B cell (primary cell): ENCODE measurements around the gene MLEC. TPM values are rescaled to one million over a fixed set of nuclear protein-coding genes. Genes with fewer than 3 reads are reported as not detected.

Experiments used
- ATAC-seq: fragments of 200-7000 bp; cut with Tn5 transposase; one replicate; pipeline ENCODE4 v1.10.0; 2021; ENCODE audit warnings: low read depth, mild to moderate bottlenecking, moderate number of reproducible peaks, moderate library complexity
- CTCF ChIA-PET: fragments of 350-600 bp; sonication (Branson Sonifier 250); formaldehyde crosslinking; loops from one replicate; lab custom pipeline; 2021; ENCODE audit warnings: antibody characterized with exemption, inconsistent platforms; lab: Charles Lee
- POLR2A ChIA-PET: fragments of 350-600 bp; sonication (Branson Sonifier 250); formaldehyde crosslinking; loops from one replicate; lab custom pipeline; 2021; ENCODE audit warnings: antibody characterized with exemption; lab: Charles Lee
- DNase-seq: peaks from one replicate; pipeline ENCODE4 v3.0.0; 2013
- H2AFZ ChIP-seq: 2 replicates; pipeline ENCODE4 v1.6.1; 2012; ENCODE audit warnings: mild to moderate bottlenecking, low read depth, low read length; ENCODE audit not compliant: insufficient read depth, poor library complexity, severe bottlenecking
- H3K27ac ChIP-seq, 2 donors: 1 replicate in 1 of 2; 2 replicates in 1 of 2; pipeline ENCODE4 v1.5.1; 2012 to 2013; ENCODE audit warnings: low read length in 2 of 2, mild to moderate bottlenecking in 2 of 2, moderate library complexity in 1 of 2
- H3K27me3 ChIP-seq, 4 experiments: fragments of 200-600 bp in 1 of 4; sonication (generic) in 1 of 4; replicated peaks in 1 of 4; 1 replicate in 2 of 4; 2 replicates in 2 of 4; pipeline versions ENCODE4 v1.6.1 to v1.7.0; 2013 to 2016; ENCODE audit warnings: low read length in 3 of 4, mild to moderate bottlenecking in 2 of 4, mixed read lengths in 1 of 4, moderate library complexity in 1 of 4; ENCODE audit not compliant: insufficient read depth in 4 of 4, control insufficient read depth in 3 of 4; ENCODE audit errors: control extremely low read depth in 1 of 4
- H3K36me3 ChIP-seq, 2 experiments: replicated peaks in 1 of 2; 1 replicate in 1 of 2; 2 replicates in 1 of 2; pipeline versions ENCODE4 v1.6.1 to v1.7.1; 2013; ENCODE audit warnings: low read length in 1 of 2; ENCODE audit not compliant: insufficient read depth in 2 of 2, control insufficient read depth in 1 of 2; ENCODE audit errors: control extremely low read depth in 1 of 2, extremely low read depth in 1 of 2
- H3K4me1 ChIP-seq, 2 donors: fragments of 200-600 bp in 1 of 2; sonication (generic) in 1 of 2; 1 replicate in 1 of 2; 2 replicates in 1 of 2; pipeline versions ENCODE4 v1.5.1 to v1.6.1; 2013 to 2017; ENCODE audit warnings: low read length in 2 of 2; ENCODE audit not compliant: control insufficient read depth in 2 of 2, insufficient read depth in 2 of 2
- H3K4me2 ChIP-seq: replicated peaks from 2 replicates; pipeline ENCODE3; 2012; ENCODE audit warnings: mild to moderate bottlenecking, low read depth, low read length; ENCODE audit not compliant: poor library complexity, severe bottlenecking
- H3K4me3 ChIP-seq, 5 experiments: fragments of 200-600 bp in 1 of 5; sonication (generic) in 1 of 5; 1 replicate in 3 of 5; 2 replicates in 2 of 5; pipeline versions ENCODE4 v1.5.1 to v1.7.0; 2011 to 2016; ENCODE audit warnings: low read length in 4 of 5, mild to moderate bottlenecking in 4 of 5, low read depth in 2 of 5, control low read depth in 1 of 5, moderate library complexity in 1 of 5; ENCODE audit not compliant: insufficient read depth in 1 of 5; ENCODE audit errors: control extremely low read depth in 1 of 5, extremely low read depth in 1 of 5
- H3K79me2 ChIP-seq: fragments of 200-600 bp; sonication (generic); one replicate; pipeline ENCODE4 v1.6.0; 2016; ENCODE audit warnings: low read length; ENCODE audit not compliant: control insufficient read depth, insufficient read depth
- H3K9ac ChIP-seq: fragments of 200-600 bp; sonication (generic); 2 replicates; pipeline ENCODE4 v1.6.1; 2017; ENCODE audit warnings: mild to moderate bottlenecking, low read length, moderate library complexity
- H3K9me3 ChIP-seq, 3 donors: one replicate each; pipeline versions ENCODE4 v1.6.1 to v1.7.1; 2013; ENCODE audit warnings: low read length in 2 of 3; ENCODE audit not compliant: control insufficient read depth in 2 of 3, insufficient read depth in 1 of 3; ENCODE audit errors: control extremely low read depth in 1 of 3
- H4K20me1 ChIP-seq: 2 replicates; pipeline ENCODE4 v1.6.0; 2012; ENCODE audit warnings: mild to moderate bottlenecking, low read length; ENCODE audit not compliant: insufficient read depth, control insufficient read depth, poor library complexity, severe bottlenecking
- H3K27ac Mint-ChIP-seq: one replicate; pipeline ENCODE4 v1.8.0; 2021; ENCODE audit warnings: mixed read lengths
- H3K27me3 Mint-ChIP-seq: one replicate; pipeline ENCODE4 v1.8.0; 2021; ENCODE audit warnings: mixed read lengths
- H3K4me1 Mint-ChIP-seq: one replicate; pipeline ENCODE4 v1.8.0; 2021; ENCODE audit warnings: mixed read lengths
- H3K4me3 Mint-ChIP-seq: one replicate; pipeline ENCODE4 v1.8.0; 2021; ENCODE audit warnings: mixed read lengths
- H3K9me3 Mint-ChIP-seq: one replicate; pipeline ENCODE4 v1.8.0; 2022; ENCODE audit warnings: mixed read lengths; ENCODE audit not compliant: insufficient read depth
- EZH2 ChIP-seq: IDR thresholded peaks from 2 replicates; pipeline ENCODE4 v1.6.1; 2012; ENCODE audit warnings: borderline replicate concordance, low read depth, mild to moderate bottlenecking, moderate library complexity, low read length; ENCODE audit not compliant: insufficient read depth, poor library complexity, severe bottlenecking
- WGBS: methylation state at CpG from one replicate; pipeline ENCODE4 v1.1.5; 2013; ENCODE audit warnings: missing lambda C conversion rate; ENCODE audit not compliant: insufficient coverage; 5-methylcytosine and 5-hydroxymethylcytosine counted together
- intact Hi-C: fragments of 100-400 bp; cut with micrococcal nuclease; formaldehyde crosslinking; loops from one replicate; pipeline ENCODE4 v1.10.0; 2022
- polyA plus RNA-seq: library from polyadenylated mRNA; depleted of rRNA; stranded (reverse); fragments of >200 nt; gene quantifications from 2 replicates; pipeline ENCODE4 v1.2.3, GENCODE V29; 2012
- total RNA-seq, 2 donors: library from RNA; stranded (reverse); fragments of 120-200 nt in 1 of 2; gene quantifications; 1 replicate in 1 of 2; 2 replicates in 1 of 2; pipeline versions ENCODE4 v1.2.3 to v1.2.4, GENCODE V29; 2013 to 2022
- TF ChIP-seq, protein P1 (sequence below): fragments of 200-600 bp; IDR thresholded peaks from one replicate; pipeline ENCODE4 v1.8.0; 2022; ENCODE audit warnings: antibody characterized with exemption, mild to moderate bottlenecking

Gene MLEC
- total and polyA plus RNA-seq, 2 donors (not counting 1 experiment from before 2014, with no cell fraction given): 5.5 to 52.6 TPM

DNA sequence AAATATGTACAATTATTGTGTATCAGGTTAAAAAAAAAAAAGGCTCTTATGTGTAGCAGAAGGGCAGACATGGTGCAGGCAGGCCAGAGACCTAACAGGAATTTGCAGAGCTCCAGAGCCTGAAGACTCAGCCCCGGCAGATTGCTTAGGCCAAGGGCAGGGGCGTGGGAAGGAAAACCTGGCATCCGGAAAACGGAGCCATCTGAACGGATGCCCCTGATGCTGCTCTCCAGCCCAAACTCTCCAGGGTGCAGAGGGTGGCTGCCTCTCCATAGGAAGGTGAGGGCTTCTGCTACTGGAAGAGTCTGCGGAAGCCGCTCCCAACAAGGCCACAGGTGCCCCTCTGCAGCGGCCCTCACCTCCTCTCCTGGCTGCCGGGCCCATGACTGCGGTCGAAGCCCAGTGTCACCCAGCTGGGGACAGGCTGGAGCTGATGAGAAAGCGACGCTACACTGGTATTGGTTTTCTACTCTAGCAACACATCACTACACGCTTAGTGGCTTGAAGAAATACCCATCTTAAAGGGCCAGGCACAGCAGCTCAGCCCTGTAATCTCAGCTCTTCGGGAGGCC lies 58.1 kb downstream of the MLEC start:
- H3K36me3 ChIP-seq: no peaks in the 10 kb centered on the region
- no peak overlapping the region for H3K4me3 Mint-ChIP-seq
- WGBS: 91% methylated on average over 14 of the region's 15 CpGs
- H3K9ac ChIP-seq: no peak overlapping the region
- H3K27ac Mint-ChIP-seq: no peak overlapping the region
- POLR2A ChIA-PET: interaction anchor here (0.6 kb wide), 1 partner anchor 8 kb away, joined by 3 read pairs; no protein-coding TSS in a partner anchor
- no peak overlapping the region for H2AFZ ChIP-seq
- H3K9me3 ChIP-seq: no peaks in the 10 kb centered on the region
- no peak overlapping the region for H3K27ac ChIP-seq
- TF ChIP-seq, protein P1, sequence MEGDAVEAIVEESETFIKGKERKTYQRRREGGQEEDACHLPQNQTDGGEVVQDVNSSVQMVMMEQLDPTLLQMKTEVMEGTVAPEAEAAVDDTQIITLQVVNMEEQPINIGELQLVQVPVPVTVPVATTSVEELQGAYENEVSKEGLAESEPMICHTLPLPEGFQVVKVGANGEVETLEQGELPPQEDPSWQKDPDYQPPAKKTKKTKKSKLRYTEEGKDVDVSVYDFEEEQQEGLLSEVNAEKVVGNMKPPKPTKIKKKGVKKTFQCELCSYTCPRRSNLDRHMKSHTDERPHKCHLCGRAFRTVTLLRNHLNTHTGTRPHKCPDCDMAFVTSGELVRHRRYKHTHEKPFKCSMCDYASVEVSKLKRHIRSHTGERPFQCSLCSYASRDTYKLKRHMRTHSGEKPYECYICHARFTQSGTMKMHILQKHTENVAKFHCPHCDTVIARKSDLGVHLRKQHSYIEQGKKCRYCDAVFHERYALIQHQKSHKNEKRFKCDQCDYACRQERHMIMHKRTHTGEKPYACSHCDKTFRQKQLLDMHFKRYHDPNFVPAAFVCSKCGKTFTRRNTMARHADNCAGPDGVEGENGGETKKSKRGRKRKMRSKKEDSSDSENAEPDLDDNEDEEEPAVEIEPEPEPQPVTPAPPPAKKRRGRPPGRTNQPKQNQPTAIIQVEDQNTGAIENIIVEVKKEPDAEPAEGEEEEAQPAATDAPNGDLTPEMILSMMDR: no peak
- ATAC-seq: no peak
- no peaks in the 10 kb centered on the region for H4K20me1 ChIP-seq
- no peak overlapping the region for H3K4me2 ChIP-seq
- H3K27me3 ChIP-seq: no peaks in the 10 kb centered on the region
- no peaks in the 10 kb centered on the region for H3K27me3 Mint-ChIP-seq
- no peaks in the 10 kb centered on the region for H3K9me3 Mint-ChIP-seq
- CTCF ChIA-PET: interaction anchor here (1.1 kb wide), 1 partner anchor 202 kb away, joined by 3 read pairs; no protein-coding TSS in a partner anchor
- no peak for DNase-seq
- H3K4me1 ChIP-seq: no peaks in the 10 kb centered on the region
- H3K4me3 ChIP-seq: no peak overlapping the region
- H3K4me1 Mint-ChIP-seq: no peaks in the 10 kb centered on the region
- no peaks in the 10 kb centered on the region for H3K79me2 ChIP-seq
- intact Hi-C loops: no loop called here

GRCh38 chr12:120748242-120748641 lies 61.3 kb downstream of the MLEC start:
- ChIA-PET POLR2A (interaction anchor here (0.6 kb wide), 1 partner anchor 603 kb away, joined by 6 read pairs; no protein-coding TSS in a partner anchor), CTCF (interaction anchor here (1.2 kb wide), 1 partner anchor 20 kb away, joined by 4 read pairs; no protein-coding TSS in a partner anchor)
- no peak overlapping the region for H3K4me3 ChIP-seq
- no peaks in the 10 kb centered on the region for H3K79me2 ChIP-seq
- no peaks in the 10 kb centered on the region for H3K36me3 ChIP-seq
- H3K4me1 ChIP-seq: no peaks in the 10 kb centered on the region
- DNase-seq (no peak), ATAC-seq (no peak)
- Mint-ChIP-seq H3K27me3 (peaks cover 5% of the 10 kb centered on the region), H3K4me1 (no peaks in the 10 kb centered on the region), H3K4me3 (no peak overlapping the region), H3K9me3 (no peaks in the 10 kb centered on the region), H3K27ac (no peak overlapping the region)
- peaks cover 0 to 2% (median 0%) of the 10 kb centered on the region in 4 experiments for H3K27me3 ChIP-seq
- intact Hi-C loops: no loop called here
- H3K27ac ChIP-seq: no peak overlapping the region
- H4K20me1 ChIP-seq: no peaks in the 10 kb centered on the region
- H3K9ac ChIP-seq: no peak overlapping the region
- no peak overlapping the region for H3K4me2 ChIP-seq
- TF ChIP-seq, protein P1: no peak
- TF ChIP-seq EZH2: no peak
- no peaks in the 10 kb centered on the region for H3K9me3 ChIP-seq
- WGBS: 96% methylated on average over 6 of the region's 7 CpGs
- no peak overlapping the region for H2AFZ ChIP-seq
